GM12801 (cell line): ENCODE results near the gene PJA1.

ENCODE experiments used
- CTCF ChIP-seq: IDR thresholded peaks from one replicate; pipeline ENCODE4 v1.5.1; 2011; ENCODE audit warnings: control low read depth; ENCODE audit not compliant: insufficient read length; ENCODE audit errors: extremely low read depth

The PJA1 gene

GRCh38 chrX:69149466-69150280 is 15.6 kb downstream of the PJA1 start:
- no peak for TF ChIP-seq CTCF

- no peak for TF ChIP-seq CTCF
These were observed 16.3 kb downstream of the PJA1 start for GRCh38 chrX:69148946-69149345.

GRCh38 chrX:69146739-69147138 is 18.5 kb downstream of the PJA1 start:
- TF ChIP-seq CTCF, result no peak

- no peak for TF ChIP-seq CTCF
These were observed 19.5 kb downstream of the PJA1 start for GRCh38 chrX:69145714-69146113.

GRCh38 chrX:69144838-69145680 is 20.2 kb downstream of the PJA1 start:
- TF ChIP-seq CTCF, result no peak

- TF ChIP-seq CTCF, result no peak
These were observed 21.7 kb downstream of the PJA1 start for GRCh38 chrX:69143530-69143929.

- no peak for TF ChIP-seq CTCF
These were observed 22.3 kb downstream of the PJA1 start for GRCh38 chrX:69142788-69143469.
